PC-3 (cell line): Measurements from ENCODE around the gene TAS2R60. TPM values are rescaled to one million over a fixed set of nuclear protein-coding genes. Genes with fewer than 3 reads are reported as not detected.

Experiments
- ATAC-seq: fragments of 200-7000 bp; cut with Tn5 transposase; 2 replicates; pipeline ENCODE4 v1.9.1; 2020; ENCODE audit warnings: mild to moderate bottlenecking, moderate library complexity
- BruUV-seq: library from RNA; stranded (reverse); fragments of 400-500 nt; replicated peaks from 2 replicates; lab custom pipeline; 2021; lab: Mats Ljungman, UMichigan
- CTCF ChIA-PET: fragments of 300-600 bp; sonication (Branson Sonifier 250); formaldehyde crosslinking; loops from one replicate; lab custom pipeline; 2022; ENCODE audit warnings: antibody characterized with exemption; lab: Charles Lee
- POLR2A ChIA-PET: fragments of 300-600 bp; sonication (Branson Sonifier 250); formaldehyde crosslinking; loops from one replicate; lab custom pipeline; 2022; ENCODE audit warnings: antibody characterized with exemption; ENCODE audit not compliant: unreplicated experiment; lab: Charles Lee
- DNase-seq: peaks from one replicate; pipeline ENCODE4 v3.0.0-alpha.2; 2015
- H2AFZ ChIP-seq: fragments of 300-600 bp; sonication (generic); 2 replicates; pipeline ENCODE4 v1.6.0; 2016; ENCODE audit warnings: antibody characterized with exemption, low read length
- H3F3A ChIP-seq: fragments of 300-600 bp; sonication (generic); one replicate; pipeline ENCODE4 v1.6.0; 2017; ENCODE audit warnings: antibody characterized with exemption, low read length, control low read depth, mild to moderate bottlenecking; ENCODE audit not compliant: unreplicated experiment
- H3K27ac ChIP-seq: fragments of 300-600 bp; sonication (generic); 2 replicates; pipeline ENCODE4 v1.5.1; 2016; ENCODE audit warnings: mild to moderate bottlenecking, low read length
- H3K27me3 ChIP-seq: fragments of 300-600 bp; sonication (generic); 2 replicates; pipeline ENCODE4 v1.6.1; 2016; ENCODE audit warnings: low read length, mixed read lengths
- H3K36me3 ChIP-seq: fragments of 300-600 bp; sonication (generic); 2 replicates; pipeline ENCODE4 v1.6.1; 2016; ENCODE audit warnings: low read depth, mixed run types, low read length, mixed read lengths
- H3K4me1 ChIP-seq: fragments of 300-600 bp; sonication (generic); 2 replicates; pipeline ENCODE4 v1.5.1; 2016; ENCODE audit warnings: low read length; ENCODE audit not compliant: insufficient read depth
- H3K4me2 ChIP-seq: fragments of 300-600 bp; sonication (generic); 2 replicates; pipeline ENCODE4 v1.6.0; 2016; ENCODE audit warnings: low read length
- H3K4me3 ChIP-seq: fragments of 300-600 bp; sonication (generic); 2 replicates; pipeline ENCODE4 v1.5.1; 2016; ENCODE audit warnings: mild to moderate bottlenecking, low read length, mixed read lengths
- H3K79me2 ChIP-seq: fragments of 300-600 bp; sonication (generic); 2 replicates; pipeline ENCODE4 v1.6.1; 2017; ENCODE audit warnings: low read length, mixed read lengths
- H3K9ac ChIP-seq: fragments of 300-600 bp; sonication (generic); 2 replicates; pipeline ENCODE4 v1.6.0; 2016; ENCODE audit warnings: mild to moderate bottlenecking, low read length
- H3K9me2 ChIP-seq: fragments of 300-600 bp; sonication (generic); replicated peaks from 2 replicates; pipeline ENCODE4 v1.6.1; 2016; ENCODE audit warnings: mixed run types, low read length, mixed read lengths
- H3K9me3 ChIP-seq: fragments of 300-600 bp; sonication (generic); 2 replicates; pipeline ENCODE4 v1.6.1; 2016; ENCODE audit warnings: low read length, mixed read lengths
- H4K20me1 ChIP-seq: fragments of 300-600 bp; sonication (generic); 2 replicates; pipeline ENCODE4 v1.6.1; 2016; ENCODE audit warnings: low read length, mixed read lengths
- EZH2 ChIP-seq: fragments of 300-600 bp; sonication (generic); IDR thresholded peaks from one replicate; pipeline ENCODE4 v1.6.1; 2017; ENCODE audit warnings: antibody characterized with exemption, mild to moderate bottlenecking, low read length; ENCODE audit not compliant: unreplicated experiment
- EZH2phosphoT487 ChIP-seq: fragments of 300-600 bp; sonication (generic); IDR thresholded peaks from 2 replicates; pipeline ENCODE4 v1.6.1; 2018; ENCODE audit warnings: mild to moderate bottlenecking, antibody characterized with exemption, low read length, borderline replicate concordance
- intact Hi-C: fragments of 100-400 bp; cut with micrococcal nuclease; formaldehyde crosslinking; loops from 2 replicates; pipeline ENCODE4 v1.9.0; 2023
- total RNA-seq: library from RNA; depleted of rRNA; stranded (reverse); fragments of >200 nt; gene quantifications from 2 replicates; pipeline ENCODE4 v1.2.3, GENCODE V29; 2014
- TF ChIP-seq, protein P1 (sequence below): fragments of 300-600 bp; sonication (generic); conservative IDR thresholded peaks from 2 replicates; pipeline ENCODE4 v1.5.1; 2017; ENCODE audit warnings: antibody characterized with exemption, low read depth, mild to moderate bottlenecking, low read length

TAS2R60 gene
- total RNA-seq, 1 experiment from 2014 or later: not detected

DNA sequence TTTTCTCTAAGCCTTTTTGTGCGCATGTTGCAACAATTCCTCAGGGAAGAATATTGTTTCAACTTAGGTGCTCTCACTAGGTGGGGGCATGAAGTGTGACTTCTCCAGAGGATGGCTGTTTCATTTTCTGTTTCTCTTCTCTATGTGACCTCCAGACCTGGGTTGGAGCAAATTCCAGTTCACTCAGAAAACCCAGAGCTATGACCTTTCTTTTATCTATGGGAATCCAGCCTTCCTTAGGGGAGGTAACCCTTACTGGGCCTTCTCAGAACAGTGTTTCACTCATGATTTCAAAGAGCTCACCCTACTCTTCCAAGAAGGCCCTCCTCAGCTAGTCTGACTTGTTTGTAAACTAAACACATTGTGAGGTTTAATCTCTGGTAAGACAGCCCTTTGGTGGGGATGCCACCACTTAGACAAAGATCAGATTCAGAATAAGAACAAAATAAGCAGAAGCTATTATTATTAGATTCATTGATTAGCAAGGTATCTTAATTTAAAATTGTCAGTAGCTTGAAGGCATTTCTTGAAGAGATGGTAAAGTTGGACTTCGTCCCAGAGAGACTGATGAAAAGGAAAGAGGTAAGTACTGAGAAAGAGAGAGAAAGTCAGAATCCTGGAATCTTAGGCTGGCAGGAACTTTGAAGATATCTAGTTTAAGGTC lies 16.6 kb upstream of the TAS2R60 start:
- no TSS peak for BruUV-seq
- Histone ChIP-seq H3K36me3 (no peaks in the 10 kb centered on the region), H3F3A (no peaks in the 10 kb centered on the region), H3K79me2 (no peaks in the 10 kb centered on the region), H3K27me3 (no peaks in the 10 kb centered on the region), H3K4me2 (no peak overlapping the region), H2AFZ (no peak overlapping the region), H3K4me1 (peaks cover 18% of the 10 kb centered on the region), H3K9me2 (no peaks in the 10 kb centered on the region), H4K20me1 (no peaks in the 10 kb centered on the region), H3K9ac (no peak overlapping the region), H3K9me3 (no peaks in the 10 kb centered on the region), H3K27ac (no peak overlapping the region), H3K4me3 (no peak overlapping the region)
- DNase-seq (no peak), ATAC-seq (no peak)
- ChIA-PET POLR2A (no interaction called here), CTCF (no interaction called here)
- intact Hi-C loops: no loop called here
- TF ChIP-seq, protein P1, sequence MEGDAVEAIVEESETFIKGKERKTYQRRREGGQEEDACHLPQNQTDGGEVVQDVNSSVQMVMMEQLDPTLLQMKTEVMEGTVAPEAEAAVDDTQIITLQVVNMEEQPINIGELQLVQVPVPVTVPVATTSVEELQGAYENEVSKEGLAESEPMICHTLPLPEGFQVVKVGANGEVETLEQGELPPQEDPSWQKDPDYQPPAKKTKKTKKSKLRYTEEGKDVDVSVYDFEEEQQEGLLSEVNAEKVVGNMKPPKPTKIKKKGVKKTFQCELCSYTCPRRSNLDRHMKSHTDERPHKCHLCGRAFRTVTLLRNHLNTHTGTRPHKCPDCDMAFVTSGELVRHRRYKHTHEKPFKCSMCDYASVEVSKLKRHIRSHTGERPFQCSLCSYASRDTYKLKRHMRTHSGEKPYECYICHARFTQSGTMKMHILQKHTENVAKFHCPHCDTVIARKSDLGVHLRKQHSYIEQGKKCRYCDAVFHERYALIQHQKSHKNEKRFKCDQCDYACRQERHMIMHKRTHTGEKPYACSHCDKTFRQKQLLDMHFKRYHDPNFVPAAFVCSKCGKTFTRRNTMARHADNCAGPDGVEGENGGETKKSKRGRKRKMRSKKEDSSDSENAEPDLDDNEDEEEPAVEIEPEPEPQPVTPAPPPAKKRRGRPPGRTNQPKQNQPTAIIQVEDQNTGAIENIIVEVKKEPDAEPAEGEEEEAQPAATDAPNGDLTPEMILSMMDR: no peak
- TF ChIP-seq EZH2phosphoT487 (no peak), EZH2 (no peak)

DNA sequence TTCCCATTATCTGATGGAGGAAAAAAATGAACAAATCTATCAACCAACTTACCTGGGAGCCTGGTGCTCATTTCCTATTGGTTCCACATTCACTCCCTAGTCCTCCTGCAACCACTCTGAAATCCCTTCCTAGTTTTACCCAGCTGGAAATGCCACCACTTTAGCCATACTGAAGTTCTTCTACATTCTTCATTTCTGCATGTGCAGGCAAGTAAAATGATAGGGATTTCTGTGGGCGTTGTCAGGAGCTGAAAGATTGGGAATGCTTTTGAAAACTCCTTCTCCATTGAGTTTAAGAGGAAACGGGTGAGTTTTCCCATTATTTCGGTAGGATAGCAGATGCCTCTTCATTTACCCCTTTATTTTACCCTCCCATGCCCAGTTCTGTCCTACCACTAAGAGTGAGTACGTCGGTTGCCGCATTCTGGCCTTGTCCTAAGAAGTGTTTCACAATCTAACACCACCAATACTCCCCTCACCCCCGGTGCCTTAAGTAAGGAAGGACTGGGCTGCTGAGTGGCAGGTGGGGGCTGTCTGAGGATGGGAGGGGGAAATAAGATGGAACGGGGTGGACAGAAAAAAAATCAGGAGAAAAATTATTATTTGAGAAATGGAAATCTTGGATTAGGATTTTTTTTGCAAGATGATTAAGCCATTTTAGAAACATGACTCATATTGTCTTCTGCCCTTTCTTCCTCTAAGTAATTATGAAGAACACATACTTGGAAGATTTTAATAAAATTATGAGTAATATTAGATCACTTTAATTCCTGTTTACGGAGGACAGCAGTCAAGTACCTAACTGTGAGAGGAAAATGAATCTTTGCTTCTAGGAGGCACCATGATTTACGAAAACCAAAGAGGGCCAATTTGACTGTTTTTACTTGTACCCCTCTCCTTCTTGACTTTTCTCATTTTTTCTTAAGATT lies 13.2 kb upstream of the TAS2R60 start:
- BruUV-seq: TSS peak; percentile 20
- POLR2A ChIA-PET: no interaction called here
- peak overlapping the region; percentile 57 for H3K4me2 ChIP-seq
- peak; percentile 55 for DNase-seq
- no peaks in the 10 kb centered on the region for H3K79me2 ChIP-seq
- H3K9ac ChIP-seq: peak overlapping the region; percentile 13; the same call in 1 of the 2 replicates
- H3K4me1 ChIP-seq: peaks cover 25% of the 10 kb centered on the region
- no peaks in the 10 kb centered on the region for H3K9me3 ChIP-seq
- no peaks in the 10 kb centered on the region for H3K9me2 ChIP-seq
- H3K36me3 ChIP-seq: no peaks in the 10 kb centered on the region
- CTCF ChIA-PET: no interaction called here
- H3K27ac ChIP-seq: peak overlapping the region; percentile 56
- peak overlapping the region; percentile 33; the same call in 1 of the 2 replicates for H3K4me3 ChIP-seq
- no peaks in the 10 kb centered on the region for H4K20me1 ChIP-seq
- H3K27me3 ChIP-seq: no peaks in the 10 kb centered on the region
- peak overlapping the region; percentile 41 for H2AFZ ChIP-seq
- H3F3A ChIP-seq: no peaks in the 10 kb centered on the region
- ATAC-seq: peak; percentile 77
- intact Hi-C loops: loop anchor here (5.0 kb wide), 1 partner anchor 42 kb away; no protein-coding TSS in a partner anchor
- TF ChIP-seq, protein P1: no peak
- no peak for TF ChIP-seq EZH2phosphoT487
- TF ChIP-seq EZH2: no peak
